HG03565 (cell line): ENCODE results near the gene SYNDIG1L.

Source experiments
- ATAC-seq: cut with Tn5 transposase; IDR thresholded peaks from one replicate; pipeline ENCODE4 v1.9.1; 2021; ENCODE audit warnings: mild to moderate bottlenecking, moderate library complexity; ENCODE audit not compliant: unreplicated experiment

The SYNDIG1L gene

GRCh38 chr14:74364271-74364880 is 61.6 kb downstream of the SYNDIG1L start:
- ATAC-seq: no peak

GRCh38 chr14:74362361-74362915 is 63.6 kb downstream of the SYNDIG1L start:
- ATAC-seq: no peak

- ATAC-seq: no peak
Measured at GRCh38 chr14:74360163-74360562, 65.8 kb downstream of the SYNDIG1L start.

GRCh38 chr14:74358176-74358829 is 67.7 kb downstream of the SYNDIG1L start:
- ATAC-seq: no peak

- no peak for ATAC-seq
Measured at GRCh38 chr14:74357585-74357984, 68.4 kb downstream of the SYNDIG1L start.

GRCh38 chr14:74356892-74357575 is 69.0 kb downstream of the SYNDIG1L start:
- ATAC-seq: no peak
